Uterus (tissue), 2 donors: Measurements from ENCODE around the gene ZFP82.

Experiments used
- POLR2A ChIP-seq, 2 donors: fragments of 450-650 bp; IDR thresholded peaks; one replicate each; pipeline ENCODE4 v1.6.1; 2016; ENCODE audit warnings: antibody characterized with exemption in 2 of 2, mild to moderate bottlenecking in 1 of 2, moderate library complexity in 1 of 2
- TF ChIP-seq, protein P1 (sequence below), 4 experiments: fragments of 200-600 bp in 2 of 4; fragments of 450-650 bp in 2 of 4; sonication (generic) in 2 of 4; IDR thresholded peaks; one replicate each; pipeline ENCODE4 v1.5.1; 2016 to 2019; ENCODE audit warnings: antibody characterized with exemption in 4 of 4, mild to moderate bottlenecking in 2 of 4, moderate library complexity in 1 of 4

GRCh38 chr19:36420961-36421748 is 2.7 kb upstream of the ZFP82 start:
- TF ChIP-seq, protein P1, sequence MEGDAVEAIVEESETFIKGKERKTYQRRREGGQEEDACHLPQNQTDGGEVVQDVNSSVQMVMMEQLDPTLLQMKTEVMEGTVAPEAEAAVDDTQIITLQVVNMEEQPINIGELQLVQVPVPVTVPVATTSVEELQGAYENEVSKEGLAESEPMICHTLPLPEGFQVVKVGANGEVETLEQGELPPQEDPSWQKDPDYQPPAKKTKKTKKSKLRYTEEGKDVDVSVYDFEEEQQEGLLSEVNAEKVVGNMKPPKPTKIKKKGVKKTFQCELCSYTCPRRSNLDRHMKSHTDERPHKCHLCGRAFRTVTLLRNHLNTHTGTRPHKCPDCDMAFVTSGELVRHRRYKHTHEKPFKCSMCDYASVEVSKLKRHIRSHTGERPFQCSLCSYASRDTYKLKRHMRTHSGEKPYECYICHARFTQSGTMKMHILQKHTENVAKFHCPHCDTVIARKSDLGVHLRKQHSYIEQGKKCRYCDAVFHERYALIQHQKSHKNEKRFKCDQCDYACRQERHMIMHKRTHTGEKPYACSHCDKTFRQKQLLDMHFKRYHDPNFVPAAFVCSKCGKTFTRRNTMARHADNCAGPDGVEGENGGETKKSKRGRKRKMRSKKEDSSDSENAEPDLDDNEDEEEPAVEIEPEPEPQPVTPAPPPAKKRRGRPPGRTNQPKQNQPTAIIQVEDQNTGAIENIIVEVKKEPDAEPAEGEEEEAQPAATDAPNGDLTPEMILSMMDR (IDR thresholded peaks at IDR 0.05) = no peak
- no peak for TF ChIP-seq POLR2A (IDR thresholded peaks at IDR 0.05)
